Stimulated activated CD8-positive, alpha-beta memory T cell treated with anti-CD3 and anti-CD28 coated beads, Interleukin-4, amount 100 ng/mL, for 24 hours (primary cell): ENCODE results near the gene VSTM4.
A peak's percentile ranks its signal among the peaks of the same experiment; 100 is the strongest.

ENCODE experiments used
- DNase-seq: peaks from one replicate; pipeline ENCODE4 v3.0.0-alpha.2; 2020; ENCODE audit warnings: low read depth

VSTM4 gene

GRCh38 chr10:49115015-49115795 is at the start of gene VSTM4:
VSTM4 (minus strand) TSS chr10:49115522; CDS start chr10:49115485, 37 bp downstream.
- no peak for DNase-seq

GRCh38 chr10:49164559-49165188 is 49.4 kb upstream of the VSTM4 start:
- peak; percentile 25 for DNase-seq

GRCh38 chr10:49163741-49164140 is 48.4 kb upstream of the VSTM4 start:
- no peak for DNase-seq

- no peak for DNase-seq
Observed at GRCh38 chr10:49162761-49163310, 47.5 kb upstream of the VSTM4 start.

GRCh38 chr10:49162063-49162462 is 46.7 kb upstream of the VSTM4 start:
- no peak for DNase-seq

- DNase-seq = no peak
Observed at GRCh38 chr10:49161411-49161997, 46.2 kb upstream of the VSTM4 start.

- no peak for DNase-seq
Observed at GRCh38 chr10:49160814-49161213, 45.5 kb upstream of the VSTM4 start.

GRCh38 chr10:49160110-49160509 is 44.8 kb upstream of the VSTM4 start:
- no peak for DNase-seq

GRCh38 chr10:49158915-49159314 is 43.6 kb upstream of the VSTM4 start:
- DNase-seq = no peak

GRCh38 chr10:49158404-49158803 is 43.1 kb upstream of the VSTM4 start:
- no peak for DNase-seq

- DNase-seq = no peak
Observed at GRCh38 chr10:49157229-49157628, 41.9 kb upstream of the VSTM4 start.

GRCh38 chr10:49154641-49155040 is 39.3 kb upstream of the VSTM4 start:
- DNase-seq = no peak

GRCh38 chr10:49153971-49154370 is 38.6 kb upstream of the VSTM4 start:
- no peak for DNase-seq

GRCh38 chr10:49153115-49153514 is 37.8 kb upstream of the VSTM4 start:
- DNase-seq = no peak

GRCh38 chr10:49152663-49153062 is 37.3 kb upstream of the VSTM4 start:
- DNase-seq = no peak

GRCh38 chr10:49152037-49152436 is 36.7 kb upstream of the VSTM4 start:
- DNase-seq = no peak

- no peak for DNase-seq
Observed at GRCh38 chr10:49151481-49151880, 36.2 kb upstream of the VSTM4 start.

GRCh38 chr10:49151025-49151445 is 35.7 kb upstream of the VSTM4 start:
- no peak for DNase-seq

GRCh38 chr10:49150426-49150825 is 35.1 kb upstream of the VSTM4 start:
- no peak for DNase-seq

GRCh38 chr10:49149881-49150280 is 34.6 kb upstream of the VSTM4 start:
- DNase-seq = no peak

GRCh38 chr10:49144058-49144720 is 28.9 kb upstream of the VSTM4 start:
- DNase-seq = no peak

- no peak for DNase-seq
Observed at GRCh38 chr10:49143249-49143648, 27.9 kb upstream of the VSTM4 start.
